Measurements from ENCODE around the gene DUSP11.

DNA sequence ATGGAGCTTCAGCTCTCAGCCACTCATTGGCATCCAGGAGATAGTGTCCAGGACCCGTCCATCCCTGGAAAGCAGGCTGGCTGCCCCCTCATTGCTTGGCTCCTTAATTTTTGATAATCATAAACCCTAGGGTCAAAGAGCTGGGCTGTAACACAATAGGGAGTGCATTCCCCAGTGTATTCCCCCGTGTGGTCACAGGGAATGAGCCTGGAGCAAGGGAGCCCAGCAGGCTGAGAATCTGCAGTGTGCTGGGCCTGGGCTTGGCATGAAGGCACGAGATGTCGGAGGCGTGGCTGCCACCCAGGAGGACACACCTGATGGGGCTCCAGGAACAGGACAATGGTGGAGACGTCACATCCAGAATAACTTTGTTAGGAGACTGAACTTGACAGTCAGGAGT is 61.5 kb downstream of the DUSP11 start:
- no peak for TF ChIP-seq SIN3A (IDR thresholded peaks at IDR 0.05; ENCODE audit: borderline replicate concordance, insufficient read depth, low read length)
- TF ChIP-seq TAF1 (IDR thresholded peaks at IDR 0.05; ENCODE audit: borderline replicate concordance, insufficient read depth, low read length), result no peak
- no peak for TF ChIP-seq POLR2AphosphoS5 (IDR thresholded peaks at IDR 0.05; ENCODE audit: low read depth, low read length)
- TF ChIP-seq, protein P1, sequence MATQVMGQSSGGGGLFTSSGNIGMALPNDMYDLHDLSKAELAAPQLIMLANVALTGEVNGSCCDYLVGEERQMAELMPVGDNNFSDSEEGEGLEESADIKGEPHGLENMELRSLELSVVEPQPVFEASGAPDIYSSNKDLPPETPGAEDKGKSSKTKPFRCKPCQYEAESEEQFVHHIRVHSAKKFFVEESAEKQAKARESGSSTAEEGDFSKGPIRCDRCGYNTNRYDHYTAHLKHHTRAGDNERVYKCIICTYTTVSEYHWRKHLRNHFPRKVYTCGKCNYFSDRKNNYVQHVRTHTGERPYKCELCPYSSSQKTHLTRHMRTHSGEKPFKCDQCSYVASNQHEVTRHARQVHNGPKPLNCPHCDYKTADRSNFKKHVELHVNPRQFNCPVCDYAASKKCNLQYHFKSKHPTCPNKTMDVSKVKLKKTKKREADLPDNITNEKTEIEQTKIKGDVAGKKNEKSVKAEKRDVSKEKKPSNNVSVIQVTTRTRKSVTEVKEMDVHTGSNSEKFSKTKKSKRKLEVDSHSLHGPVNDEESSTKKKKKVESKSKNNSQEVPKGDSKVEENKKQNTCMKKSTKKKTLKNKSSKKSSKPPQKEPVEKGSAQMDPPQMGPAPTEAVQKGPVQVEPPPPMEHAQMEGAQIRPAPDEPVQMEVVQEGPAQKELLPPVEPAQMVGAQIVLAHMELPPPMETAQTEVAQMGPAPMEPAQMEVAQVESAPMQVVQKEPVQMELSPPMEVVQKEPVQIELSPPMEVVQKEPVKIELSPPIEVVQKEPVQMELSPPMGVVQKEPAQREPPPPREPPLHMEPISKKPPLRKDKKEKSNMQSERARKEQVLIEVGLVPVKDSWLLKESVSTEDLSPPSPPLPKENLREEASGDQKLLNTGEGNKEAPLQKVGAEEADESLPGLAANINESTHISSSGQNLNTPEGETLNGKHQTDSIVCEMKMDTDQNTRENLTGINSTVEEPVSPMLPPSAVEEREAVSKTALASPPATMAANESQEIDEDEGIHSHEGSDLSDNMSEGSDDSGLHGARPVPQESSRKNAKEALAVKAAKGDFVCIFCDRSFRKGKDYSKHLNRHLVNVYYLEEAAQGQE (IDR thresholded peaks at IDR 0.05; ENCODE audit: insufficient read depth in 1 of 2, low read depth in 2 of 2, low read length in 2 of 2), result no peak
- TF ChIP-seq FOXP2 (optimal IDR thresholded peaks at IDR 0.05; ENCODE audit: borderline replicate concordance, extremely low read depth, extremely low read length, insufficient read depth), result no peak
